NCI-H2196 (cell line): Measurements from ENCODE around the gene BICRAL.
"Not testable (repeated sequence)": the region's sequence is repeated elsewhere in the genome, so short reads cannot be mapped to it uniquely, and the experiment has no call there.

Experiments used
- DNase-seq: peaks from one replicate; lab custom pipeline; 2025; ENCODE audit not compliant: unreplicated experiment; lab: John Stamatoyannopoulos, UW

The BICRAL gene, protein sequence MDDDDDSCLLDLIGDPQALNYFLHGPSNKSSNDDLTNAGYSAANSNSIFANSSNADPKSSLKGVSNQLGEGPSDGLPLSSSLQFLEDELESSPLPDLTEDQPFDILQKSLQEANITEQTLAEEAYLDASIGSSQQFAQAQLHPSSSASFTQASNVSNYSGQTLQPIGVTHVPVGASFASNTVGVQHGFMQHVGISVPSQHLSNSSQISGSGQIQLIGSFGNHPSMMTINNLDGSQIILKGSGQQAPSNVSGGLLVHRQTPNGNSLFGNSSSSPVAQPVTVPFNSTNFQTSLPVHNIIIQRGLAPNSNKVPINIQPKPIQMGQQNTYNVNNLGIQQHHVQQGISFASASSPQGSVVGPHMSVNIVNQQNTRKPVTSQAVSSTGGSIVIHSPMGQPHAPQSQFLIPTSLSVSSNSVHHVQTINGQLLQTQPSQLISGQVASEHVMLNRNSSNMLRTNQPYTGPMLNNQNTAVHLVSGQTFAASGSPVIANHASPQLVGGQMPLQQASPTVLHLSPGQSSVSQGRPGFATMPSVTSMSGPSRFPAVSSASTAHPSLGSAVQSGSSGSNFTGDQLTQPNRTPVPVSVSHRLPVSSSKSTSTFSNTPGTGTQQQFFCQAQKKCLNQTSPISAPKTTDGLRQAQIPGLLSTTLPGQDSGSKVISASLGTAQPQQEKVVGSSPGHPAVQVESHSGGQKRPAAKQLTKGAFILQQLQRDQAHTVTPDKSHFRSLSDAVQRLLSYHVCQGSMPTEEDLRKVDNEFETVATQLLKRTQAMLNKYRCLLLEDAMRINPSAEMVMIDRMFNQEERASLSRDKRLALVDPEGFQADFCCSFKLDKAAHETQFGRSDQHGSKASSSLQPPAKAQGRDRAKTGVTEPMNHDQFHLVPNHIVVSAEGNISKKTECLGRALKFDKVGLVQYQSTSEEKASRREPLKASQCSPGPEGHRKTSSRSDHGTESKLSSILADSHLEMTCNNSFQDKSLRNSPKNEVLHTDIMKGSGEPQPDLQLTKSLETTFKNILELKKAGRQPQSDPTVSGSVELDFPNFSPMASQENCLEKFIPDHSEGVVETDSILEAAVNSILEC

DNA sequence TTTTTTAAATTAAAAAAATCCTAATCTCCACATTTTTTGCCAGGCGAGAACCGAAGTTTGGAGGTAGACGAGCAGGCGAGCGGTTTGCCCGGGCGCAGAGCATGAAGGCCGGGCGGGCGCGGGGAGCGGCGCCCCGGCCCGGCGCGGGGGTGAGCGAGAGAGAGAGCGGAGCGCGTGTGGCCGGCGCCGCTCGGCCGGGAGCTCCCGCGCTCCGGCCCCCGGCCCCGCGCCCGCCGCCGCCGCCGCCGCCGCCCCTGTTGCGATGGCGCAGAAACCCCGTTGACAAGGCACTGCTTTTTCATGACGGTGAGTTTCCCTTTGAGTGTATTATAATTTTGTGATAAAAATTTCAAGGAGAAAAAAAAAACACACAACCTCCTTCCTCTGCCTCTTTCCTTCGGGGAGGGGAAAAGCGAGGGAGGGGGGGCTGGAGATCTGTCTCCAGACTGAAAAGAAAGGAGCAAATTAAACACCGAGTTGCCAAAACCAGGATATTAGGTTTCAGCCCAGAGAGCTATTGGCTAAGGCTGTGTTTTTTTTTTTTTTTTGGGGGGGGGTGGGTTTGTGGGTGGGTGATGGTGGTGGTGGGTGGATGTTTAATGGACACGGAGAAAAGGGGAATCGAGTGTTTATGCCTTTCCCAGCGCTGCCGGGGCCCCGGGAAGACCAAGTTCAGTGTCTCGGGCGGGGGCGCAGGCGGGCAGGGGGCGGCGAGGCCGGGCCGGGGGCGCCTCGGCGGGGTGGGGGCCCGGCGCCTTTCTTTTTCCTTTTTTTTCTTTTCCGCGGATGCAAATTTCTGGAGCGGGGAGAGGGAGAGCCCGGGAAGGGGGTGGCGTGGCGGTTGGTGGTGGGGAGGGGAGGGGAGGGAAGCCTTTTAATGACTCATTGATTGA is at the start of gene BICRAL:
TSS of gene BICRAL (plus strand) at position 257 of the 893 bp plus-strand sequence. CDS start 39,971 bp downstream, outside the sequence.
- DNase-seq, result peak; percentile 66

DNA sequence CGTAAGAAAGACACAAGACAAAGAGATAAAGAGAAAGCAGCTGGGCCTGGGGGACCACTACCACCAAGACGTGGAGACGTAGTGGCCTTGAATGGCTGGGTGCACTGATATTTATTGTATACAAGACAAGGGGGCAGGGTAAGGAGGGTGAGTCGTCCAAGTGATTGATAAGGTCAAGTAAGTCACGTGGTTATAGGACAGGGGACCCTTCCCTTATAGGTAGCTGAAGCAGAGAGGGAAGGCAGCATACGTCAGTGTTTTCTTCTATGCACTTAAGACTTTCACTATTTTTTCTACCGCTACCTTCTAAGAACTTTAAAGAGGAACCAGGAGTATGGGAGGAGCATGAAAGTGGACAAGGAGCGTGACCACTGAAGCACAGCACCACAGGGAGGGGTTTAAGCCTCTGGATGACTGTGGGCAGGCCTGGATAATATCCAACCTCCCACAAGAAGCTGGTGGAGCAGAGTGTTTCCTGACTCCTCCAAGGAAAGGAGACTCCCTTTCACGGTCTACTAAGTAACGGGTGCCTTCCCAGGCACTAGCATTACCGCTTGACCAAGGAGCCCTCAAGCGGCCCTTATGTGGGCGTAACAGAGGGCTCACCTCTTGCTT is 47.9 kb upstream of the BICRAL start:
- not testable (repeated sequence) for DNase-seq

DNA sequence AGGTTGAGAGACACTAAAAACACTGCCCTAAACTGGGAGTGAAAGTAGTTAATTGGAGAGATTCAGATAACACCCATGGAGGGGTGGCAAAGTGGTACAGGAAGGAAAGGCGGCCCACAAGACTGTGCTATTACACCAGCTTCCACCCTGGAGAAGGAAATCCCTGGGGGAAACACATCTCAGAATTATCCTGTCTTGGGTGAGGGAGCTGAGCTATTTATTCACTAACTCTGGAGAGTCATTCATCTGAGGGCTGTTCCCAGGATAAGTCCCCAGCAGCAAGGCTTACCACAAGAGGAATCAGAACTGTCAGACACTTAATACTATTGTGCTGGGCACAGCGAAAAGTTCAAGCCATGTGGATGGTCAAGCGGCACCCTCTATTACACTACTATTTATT is 45.9 kb upstream of the BICRAL start:
- no peak for DNase-seq

DNA sequence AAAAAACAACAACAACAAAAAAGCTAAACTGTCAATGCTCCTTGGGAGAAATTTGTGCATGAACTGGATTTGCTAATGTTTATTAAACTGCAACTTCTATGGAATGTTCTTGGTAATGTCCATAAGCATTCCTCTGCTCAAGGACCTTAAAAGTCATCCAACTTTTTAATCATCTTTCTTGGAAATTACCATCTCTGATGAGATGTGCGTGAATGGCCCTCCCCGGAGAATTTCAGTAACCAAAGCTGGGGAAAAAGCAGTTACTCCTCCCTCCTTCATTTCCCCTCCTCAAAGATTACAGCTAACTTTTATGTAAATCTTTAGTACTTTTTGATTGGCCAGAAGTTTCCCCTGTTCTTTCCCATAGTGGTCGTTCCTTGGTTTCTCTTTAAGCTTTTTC is 41.1 kb upstream of the BICRAL start:
- no peak for DNase-seq

DNA sequence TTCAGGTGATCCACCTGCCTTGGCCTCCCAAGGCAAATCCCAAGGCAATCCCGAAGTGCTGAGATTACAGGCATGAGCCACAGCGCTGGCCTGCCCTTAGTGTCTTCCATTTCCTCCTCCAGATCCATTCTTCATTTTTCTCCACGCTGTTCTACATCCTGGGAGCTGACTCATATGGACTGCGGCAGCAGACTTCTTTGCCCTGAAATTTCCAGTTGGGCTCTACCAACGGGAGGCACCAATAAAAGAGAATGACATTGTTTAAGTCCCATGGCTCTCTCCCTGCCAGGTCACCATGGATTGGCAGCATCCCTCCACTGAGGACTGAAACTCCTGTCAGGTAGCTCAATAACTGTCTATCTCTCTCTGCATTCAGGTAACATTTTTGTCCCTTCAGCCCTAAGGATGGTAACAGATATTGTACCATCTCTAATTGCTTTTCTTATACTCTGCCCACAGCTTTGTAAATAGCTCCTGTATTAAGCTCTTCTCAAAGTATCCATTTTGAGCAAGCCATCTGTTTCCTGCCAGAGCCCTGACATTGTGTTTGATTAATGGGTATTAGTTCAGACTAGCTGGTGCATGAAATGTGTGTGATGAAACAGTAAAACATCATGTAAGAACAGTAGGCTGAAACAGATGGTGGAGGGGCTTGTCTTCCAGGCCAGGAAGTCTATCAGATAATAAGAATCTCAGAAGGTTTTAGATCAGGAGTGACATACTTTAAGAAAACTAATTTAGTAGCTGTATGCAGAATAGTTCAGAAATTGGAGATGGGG is 39.5 kb upstream of the BICRAL start:
- no peak for DNase-seq

- no peak for DNase-seq
Observed at GRCh38 chr6:42744351-42744893, 37.4 kb upstream of the BICRAL start.

- DNase-seq, result no peak
Observed at GRCh38 chr6:42745083-42745639, 36.7 kb upstream of the BICRAL start.

DNA sequence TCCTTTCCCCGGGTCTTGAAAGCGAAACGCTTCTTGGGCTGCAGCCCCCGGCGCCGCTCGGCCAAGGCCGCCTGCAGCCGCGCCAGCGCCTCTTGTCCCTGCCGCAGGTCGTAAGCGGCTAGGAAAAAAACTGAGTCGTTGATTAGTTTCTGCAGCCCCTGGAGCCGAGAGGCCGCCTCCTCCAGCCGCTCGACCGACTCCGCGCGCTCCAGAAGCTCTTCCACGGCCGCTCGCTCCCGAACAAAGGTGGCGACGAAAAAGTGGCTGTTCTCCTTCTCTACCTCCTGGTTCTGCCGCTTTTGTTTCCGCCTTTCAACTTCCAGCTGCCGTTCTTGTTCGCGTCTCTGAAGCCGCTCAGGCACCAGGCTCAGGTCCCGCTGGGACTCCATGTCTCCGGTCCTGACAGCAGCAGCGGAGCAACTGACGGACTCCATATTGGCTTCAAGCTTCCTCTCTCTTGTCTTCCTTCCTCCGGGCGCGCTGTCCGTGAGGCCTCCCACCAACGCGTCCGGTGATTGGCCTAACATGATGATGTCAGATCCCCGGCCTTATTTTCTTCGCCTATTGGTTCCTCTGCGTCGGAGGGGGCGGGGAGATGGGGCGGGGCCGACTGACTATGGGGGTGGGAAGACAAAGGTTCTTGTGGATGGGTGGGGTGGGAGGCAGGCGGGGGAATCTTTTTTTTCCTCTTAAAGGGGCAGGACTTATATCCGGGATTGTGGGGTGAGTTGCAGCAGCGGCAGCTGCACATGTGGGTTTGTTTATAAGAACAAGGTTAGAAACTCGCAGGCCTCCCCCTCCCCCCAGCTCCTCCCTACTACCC is 36.0 kb upstream of the BICRAL start, which contains the start of gene TBCC:
TSS of gene TBCC (minus strand) at position 464 of the 823 bp plus-strand sequence. CDS start at position 434, 30 bp downstream.
- peak; percentile 92 for DNase-seq

DNA sequence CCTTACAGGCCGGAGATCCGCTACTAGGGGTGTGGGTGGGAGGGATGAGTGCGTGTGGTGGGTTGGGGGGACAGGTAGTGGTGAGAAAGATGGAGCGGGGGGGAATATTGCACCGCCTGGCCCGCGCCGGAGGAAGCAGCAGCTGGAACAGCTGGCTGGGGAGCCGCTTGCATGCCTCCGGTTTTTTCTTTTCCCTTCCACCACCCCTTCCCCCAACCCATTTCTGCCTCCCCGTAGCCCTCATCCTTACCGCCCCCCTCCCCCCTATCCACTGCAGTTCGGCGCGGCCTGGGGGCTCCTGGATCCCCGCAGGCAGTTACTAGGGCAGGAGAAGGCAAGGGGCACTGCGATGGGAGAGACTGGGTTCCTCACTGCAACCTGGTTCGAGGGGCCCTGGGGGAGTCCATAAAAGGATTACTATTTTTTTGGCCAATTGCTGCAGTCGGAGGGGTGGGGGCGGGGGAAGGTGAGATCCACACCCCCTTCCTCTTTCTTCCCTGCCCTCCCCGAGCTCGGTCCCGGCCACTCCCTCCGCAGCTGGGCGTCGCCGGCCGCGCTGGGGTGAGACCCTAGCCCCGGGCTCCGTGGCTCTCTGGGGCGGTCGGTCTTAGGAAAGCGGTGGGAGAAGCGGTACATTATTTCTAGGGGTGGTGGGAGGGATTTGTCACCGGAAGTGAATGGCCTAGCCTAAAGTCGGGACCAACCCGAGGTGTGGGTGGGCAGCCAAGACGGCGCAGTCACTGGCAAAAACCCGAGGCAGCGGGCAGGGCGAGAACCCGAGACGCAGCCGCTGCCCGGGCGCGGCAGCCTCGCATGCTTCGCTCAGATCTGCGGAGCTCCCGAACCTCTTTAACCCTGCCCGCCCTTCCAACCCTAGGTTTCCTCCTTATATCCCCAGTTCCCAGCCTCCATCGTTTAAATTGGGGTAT is 35.1 kb upstream of the BICRAL start:
- peak; percentile 84 for DNase-seq

- DNase-seq, result no peak
Observed at GRCh38 chr6:42748203-42748898, 33.5 kb upstream of the BICRAL start.

DNA sequence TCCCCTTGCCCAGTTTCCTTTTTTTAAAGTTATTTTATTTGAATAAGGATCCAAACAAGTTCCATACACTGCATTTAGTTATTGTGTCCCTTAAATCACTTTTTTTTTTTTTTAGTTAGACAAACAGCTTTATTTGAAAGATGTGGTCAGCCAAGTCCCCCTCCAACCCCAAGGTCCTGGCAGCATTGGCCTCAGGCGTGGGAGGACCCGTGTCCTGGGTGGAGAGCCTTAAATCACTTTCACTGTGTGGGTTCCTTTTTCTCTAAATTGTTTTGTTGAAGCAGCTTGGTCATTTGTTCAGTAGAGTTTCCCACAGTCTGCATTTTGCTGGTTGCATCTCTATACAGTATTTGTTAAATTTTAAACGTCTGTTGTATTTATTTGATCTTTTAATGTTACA is 30.8 kb upstream of the BICRAL start:
- no peak for DNase-seq

- no peak for DNase-seq
Observed at GRCh38 chr6:42754759-42755158, 27.1 kb upstream of the BICRAL start.

DNA sequence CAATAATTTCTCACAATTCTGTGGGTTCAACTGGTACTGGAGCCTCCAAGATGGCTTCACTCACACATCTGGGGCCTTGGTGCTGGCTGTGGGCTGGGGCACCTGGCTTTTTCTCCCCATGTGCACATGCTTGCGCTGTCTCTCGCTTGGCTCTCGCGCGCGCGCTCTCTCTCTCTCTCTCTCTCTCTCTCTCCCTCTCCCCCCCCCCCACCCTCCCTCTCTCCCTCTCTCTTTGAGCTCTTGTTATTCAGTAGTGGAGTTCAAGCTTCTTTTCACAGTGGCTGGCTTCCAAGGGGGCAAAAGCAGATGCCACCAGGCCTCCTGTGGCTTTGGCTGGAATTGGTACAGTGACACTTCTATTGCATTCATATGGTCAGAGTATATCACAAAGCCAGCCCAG is 25.1 kb upstream of the BICRAL start:
- no peak for DNase-seq

GRCh38 chr6:42758756-42759430 is 23.0 kb upstream of the BICRAL start:
- DNase-seq, result no peak

DNA sequence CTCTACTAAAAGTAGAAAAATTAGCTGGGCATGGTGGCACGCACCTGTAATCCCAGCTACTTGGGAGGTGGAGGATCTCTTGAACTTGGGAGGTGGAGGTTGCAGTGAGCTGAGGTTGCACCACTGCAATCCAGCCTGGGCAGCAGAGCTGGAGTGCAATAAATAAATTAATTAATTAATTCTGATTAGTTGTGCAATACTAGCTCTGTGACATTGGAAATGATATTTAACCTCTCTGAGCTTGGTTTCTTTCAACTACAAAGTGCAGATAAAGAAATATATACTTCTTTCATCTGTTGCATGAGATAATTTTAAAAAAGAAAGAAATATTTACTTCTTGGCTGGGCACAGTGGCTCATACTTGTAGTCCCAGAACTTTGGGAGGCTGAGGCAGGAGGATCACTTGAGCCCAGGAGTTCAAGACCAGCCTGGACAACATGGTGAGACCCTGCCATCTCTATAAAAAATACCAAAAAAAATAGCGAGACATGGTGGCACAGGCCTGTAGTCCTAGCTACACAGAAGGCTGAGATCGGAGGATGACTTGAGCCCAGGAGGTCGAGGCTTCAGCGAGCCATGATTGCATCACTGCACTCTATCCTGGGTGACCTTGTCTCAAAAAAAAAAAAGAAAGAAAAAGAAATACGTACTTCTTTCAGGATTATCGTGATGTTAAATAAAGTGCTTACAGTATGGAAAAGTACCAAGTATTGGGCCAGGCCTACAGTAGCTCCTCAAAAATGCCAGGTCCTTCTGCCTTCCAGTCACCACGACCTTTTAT is 20.4 kb upstream of the BICRAL start:
- DNase-seq, result no peak
